Fibroblast of the aortic adventitia (primary cell): ENCODE data around the gene CIDEB. TPM values are rescaled to one million over a fixed set of nuclear protein-coding genes. Genes with fewer than 3 reads are reported as not detected.
A peak's percentile ranks its signal among the peaks of the same experiment; 100 is the strongest.

ENCODE experiments used
- DNase-seq: peaks from one replicate; pipeline ENCODE4 v3.0.0-alpha.2; 2010; ENCODE audit warnings: low read depth
- H3K4me3 ChIP-seq: 2 replicates; pipeline ENCODE4 v1.5.1; 2011; ENCODE audit warnings: low read depth, mild to moderate bottlenecking, control low read depth, low read length, moderate library complexity
- total RNA-seq: library from RNA; depleted of rRNA; stranded (reverse); fragments of >200 nt; gene quantifications from 2 replicates; pipeline ENCODE4 v1.2.3, GENCODE V29; 2012; ENCODE audit warnings: low replicate concordance
- TF ChIP-seq, protein P1 (sequence below): IDR thresholded peaks from 2 replicates; pipeline ENCODE4 v1.5.1; 2011; ENCODE audit warnings: mild to moderate bottlenecking, low read length, control low read depth, inconsistent platforms; ENCODE audit not compliant: insufficient read depth

The CIDEB gene
- total RNA-seq, 1 donor: 4.2 TPM

DNA sequence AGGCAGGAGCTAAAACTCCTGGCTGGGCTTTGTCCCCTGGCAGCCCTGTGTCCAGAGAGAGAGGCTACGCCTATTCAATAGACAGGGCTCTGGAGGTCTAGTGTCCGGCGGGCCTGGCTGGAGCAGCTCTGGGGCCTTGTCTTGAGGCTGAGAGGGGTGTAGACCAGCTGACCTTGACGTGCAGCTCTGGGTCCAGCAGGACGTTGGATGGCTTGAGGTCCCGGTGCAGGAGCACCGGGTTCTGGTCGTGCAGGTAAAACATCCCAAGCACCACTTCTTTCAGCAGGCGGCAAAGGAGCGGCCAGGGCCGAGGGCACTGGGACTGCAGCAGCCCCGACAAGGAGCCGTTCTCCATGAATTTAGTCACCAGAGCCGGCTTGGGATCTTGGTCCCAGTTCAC is 31.1 kb upstream of the CIDEB start:
- no peak for DNase-seq
- TF ChIP-seq, protein P1, sequence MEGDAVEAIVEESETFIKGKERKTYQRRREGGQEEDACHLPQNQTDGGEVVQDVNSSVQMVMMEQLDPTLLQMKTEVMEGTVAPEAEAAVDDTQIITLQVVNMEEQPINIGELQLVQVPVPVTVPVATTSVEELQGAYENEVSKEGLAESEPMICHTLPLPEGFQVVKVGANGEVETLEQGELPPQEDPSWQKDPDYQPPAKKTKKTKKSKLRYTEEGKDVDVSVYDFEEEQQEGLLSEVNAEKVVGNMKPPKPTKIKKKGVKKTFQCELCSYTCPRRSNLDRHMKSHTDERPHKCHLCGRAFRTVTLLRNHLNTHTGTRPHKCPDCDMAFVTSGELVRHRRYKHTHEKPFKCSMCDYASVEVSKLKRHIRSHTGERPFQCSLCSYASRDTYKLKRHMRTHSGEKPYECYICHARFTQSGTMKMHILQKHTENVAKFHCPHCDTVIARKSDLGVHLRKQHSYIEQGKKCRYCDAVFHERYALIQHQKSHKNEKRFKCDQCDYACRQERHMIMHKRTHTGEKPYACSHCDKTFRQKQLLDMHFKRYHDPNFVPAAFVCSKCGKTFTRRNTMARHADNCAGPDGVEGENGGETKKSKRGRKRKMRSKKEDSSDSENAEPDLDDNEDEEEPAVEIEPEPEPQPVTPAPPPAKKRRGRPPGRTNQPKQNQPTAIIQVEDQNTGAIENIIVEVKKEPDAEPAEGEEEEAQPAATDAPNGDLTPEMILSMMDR: no peak
- no peak overlapping the region for H3K4me3 ChIP-seq

DNA sequence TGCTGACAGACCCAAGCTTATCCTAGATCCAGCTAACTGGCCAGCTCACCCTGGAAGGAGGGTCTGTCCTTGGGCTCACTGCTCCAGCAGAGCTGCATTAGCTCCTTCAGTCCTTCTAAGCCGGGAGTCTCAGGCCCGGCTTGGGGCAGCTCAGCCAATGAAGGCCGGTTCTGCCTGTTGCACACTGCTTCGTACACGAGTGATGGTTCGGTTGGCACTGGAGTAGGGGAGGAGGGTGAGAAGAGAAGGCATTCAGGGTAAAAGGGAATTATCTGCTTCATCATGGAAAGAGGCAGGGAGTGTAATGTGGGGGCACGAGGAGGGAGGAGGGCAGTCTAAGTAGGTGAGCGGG is 30.0 kb upstream of the CIDEB start:
- TF ChIP-seq, protein P1: no peak
- no peak for DNase-seq
- H3K4me3 ChIP-seq: no peak overlapping the region

DNA sequence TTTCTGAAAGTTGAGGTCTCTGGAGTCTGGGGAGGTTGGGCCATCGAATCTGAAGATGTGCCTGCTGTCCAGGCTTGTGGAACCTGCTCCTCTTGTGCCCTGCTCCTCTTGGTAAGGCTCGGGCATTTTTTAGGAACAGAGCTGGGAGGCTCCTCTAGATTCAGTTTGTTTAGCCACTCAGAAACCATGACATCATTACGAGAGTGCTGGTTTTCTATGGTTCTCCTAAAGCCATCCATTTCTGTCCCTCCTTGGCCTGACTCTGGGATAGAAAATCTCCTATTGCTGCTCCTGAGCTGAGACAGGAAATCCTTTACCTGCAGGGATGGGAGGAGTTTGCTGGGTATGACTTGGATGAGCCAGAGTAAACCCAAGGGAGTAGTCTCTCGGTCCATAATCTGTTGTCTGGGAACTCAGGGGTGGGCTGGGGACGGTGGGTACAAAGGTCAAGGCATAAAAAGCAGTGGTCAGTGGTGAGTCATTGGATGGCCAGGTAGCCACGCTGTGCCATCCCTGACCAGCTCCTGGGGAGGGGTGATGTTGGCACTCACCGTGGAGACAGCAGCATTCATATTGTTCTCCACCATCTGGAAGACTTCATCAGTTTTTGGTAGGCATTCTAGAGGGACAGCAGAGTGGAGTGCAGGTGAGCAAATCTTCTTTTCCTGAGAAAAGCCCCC is 29.5 kb upstream of the CIDEB start:
- no peak for DNase-seq
- no peak overlapping the region for H3K4me3 ChIP-seq
- TF ChIP-seq, protein P1: no peak

DNA sequence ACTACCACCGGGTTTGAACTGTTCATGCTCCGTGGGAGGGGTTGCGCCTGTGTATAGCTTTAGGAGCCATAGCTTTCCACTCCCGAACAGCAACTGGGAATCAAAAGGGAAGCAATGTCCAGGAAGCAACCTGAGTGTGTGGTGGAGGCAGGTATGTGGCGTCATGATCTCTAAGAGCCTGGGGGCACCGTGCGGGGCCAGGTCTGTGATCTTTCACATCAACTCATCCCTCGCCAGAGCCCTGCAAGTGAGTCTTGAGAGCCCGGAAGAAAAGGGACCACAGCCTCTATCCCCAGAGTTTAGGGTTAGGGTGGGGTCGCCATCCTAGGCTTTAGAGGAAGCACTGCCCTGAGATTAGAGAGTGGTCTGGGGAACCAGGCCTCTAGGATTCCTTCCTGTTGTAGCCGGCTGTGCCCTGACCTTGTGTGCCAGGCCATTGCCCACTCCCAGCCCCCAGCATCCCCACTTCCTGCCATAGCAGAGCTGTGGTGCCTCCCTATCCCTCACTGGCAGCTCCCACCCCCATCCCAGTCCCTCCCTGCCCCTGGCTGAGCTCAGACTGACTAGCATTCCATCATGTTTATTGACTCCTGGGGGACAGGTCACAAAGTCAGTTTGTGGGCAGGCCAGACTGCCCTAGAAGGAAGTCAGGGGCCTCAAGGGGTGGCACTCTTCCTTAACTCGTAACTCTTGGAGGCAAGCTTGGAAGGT is 27.8 kb upstream of the CIDEB start:
- H3K4me3 ChIP-seq: no peak overlapping the region
- DNase-seq: no peak
- TF ChIP-seq, protein P1: no peak

DNA sequence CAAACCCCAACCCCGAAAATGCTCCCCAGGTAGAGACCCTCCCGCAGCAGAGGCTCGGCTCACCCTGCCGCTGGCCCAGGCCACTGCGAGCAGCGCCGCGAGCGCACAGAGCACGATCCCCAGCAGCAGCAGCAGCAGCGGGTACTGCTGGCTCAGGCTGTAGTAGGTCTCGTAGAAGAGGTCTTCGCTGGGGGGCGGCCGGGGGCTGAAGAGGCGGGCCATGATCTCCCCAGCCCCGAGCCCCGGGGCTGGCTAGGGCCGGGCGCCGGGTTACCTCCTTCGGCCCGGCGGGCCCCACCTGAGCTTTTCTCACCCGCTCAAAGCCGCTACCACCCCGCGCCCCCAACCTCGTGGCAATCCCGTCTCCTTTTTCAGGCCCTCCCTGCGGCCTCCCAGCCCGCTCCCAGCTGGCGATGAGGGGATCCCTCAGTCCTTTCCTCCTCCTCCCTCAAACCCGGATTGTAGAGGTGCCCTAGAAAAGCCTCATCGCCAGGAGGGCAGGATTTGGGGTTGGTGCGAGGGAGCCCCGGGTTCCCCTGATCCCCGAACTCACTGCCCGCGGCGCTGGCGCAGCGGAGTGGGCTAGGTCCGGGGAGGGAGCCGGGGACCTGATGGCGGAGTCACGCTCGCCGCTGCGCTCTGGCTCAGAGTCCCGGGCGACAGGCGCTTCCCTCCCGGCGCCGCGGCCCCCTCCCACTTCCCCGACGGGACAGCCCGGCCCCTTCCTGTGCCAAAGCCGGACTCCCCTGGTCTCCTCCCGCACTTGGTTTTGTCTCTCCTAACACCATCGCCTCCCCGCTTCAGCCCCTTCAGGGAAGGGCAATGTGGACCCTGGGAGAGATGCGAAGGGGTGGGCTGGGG is 26.9 kb upstream of the CIDEB start, which contains the start of gene ADCY4:
TSS of gene ADCY4 (minus strand) at position 641 of the 861 bp plus-strand sequence. CDS start at position 222, 419 bp downstream.
- peak within 1 kb of the TSS; percentile 46 for H3K4me3 ChIP-seq
- DNase-seq: no peak
- TF ChIP-seq, protein P1: no peak

DNA sequence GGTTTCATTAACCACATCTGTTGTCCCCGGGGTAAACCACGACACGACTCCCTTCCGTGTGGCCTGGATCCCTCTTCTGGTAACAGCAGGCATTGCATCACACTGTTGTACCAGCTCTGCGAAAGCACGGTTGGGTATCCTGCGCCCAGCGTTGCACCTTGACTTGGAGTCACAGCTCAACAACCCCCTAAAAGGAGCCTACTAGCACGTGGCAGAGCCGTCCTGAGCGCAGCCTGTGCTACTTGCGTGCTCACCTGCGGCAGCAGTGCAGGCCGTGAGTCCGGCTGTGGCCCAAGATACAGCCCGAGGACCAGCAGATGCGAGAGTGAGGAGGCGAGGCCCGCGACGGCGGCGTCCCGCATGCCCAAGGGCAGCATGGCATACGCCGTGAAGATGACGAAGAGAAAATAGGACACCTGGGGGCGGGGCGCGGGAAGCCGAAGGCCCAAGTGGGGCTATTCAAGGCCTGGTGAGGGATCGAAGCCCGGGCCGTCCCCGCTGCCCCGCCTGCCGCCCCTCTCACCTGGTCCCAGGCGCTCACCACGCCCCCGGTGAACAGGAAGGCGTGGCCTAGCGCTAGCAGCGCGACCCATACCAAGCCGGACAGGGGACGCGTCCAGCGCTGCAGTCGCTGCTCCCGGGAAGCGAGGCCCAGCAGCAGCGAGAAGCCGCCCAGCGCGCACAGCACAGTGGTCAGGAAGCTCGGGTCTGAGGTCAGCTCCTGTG is 24.7 kb upstream of the CIDEB start:
- DNase-seq: peak; percentile 63
- H3K4me3 ChIP-seq: peak overlapping the region; percentile 22
- TF ChIP-seq, protein P1: peak; percentile 86
